HPDE6-E6E7 (cell line): Measurements from ENCODE around the gene FGF3.

ENCODE experiments used
- DNase-seq: peaks from one replicate; pipeline ENCODE4 v3.0.0; 2011; ENCODE audit warnings: missing footprints; ENCODE audit errors: extremely low spot score

FGF3 gene

DNA sequence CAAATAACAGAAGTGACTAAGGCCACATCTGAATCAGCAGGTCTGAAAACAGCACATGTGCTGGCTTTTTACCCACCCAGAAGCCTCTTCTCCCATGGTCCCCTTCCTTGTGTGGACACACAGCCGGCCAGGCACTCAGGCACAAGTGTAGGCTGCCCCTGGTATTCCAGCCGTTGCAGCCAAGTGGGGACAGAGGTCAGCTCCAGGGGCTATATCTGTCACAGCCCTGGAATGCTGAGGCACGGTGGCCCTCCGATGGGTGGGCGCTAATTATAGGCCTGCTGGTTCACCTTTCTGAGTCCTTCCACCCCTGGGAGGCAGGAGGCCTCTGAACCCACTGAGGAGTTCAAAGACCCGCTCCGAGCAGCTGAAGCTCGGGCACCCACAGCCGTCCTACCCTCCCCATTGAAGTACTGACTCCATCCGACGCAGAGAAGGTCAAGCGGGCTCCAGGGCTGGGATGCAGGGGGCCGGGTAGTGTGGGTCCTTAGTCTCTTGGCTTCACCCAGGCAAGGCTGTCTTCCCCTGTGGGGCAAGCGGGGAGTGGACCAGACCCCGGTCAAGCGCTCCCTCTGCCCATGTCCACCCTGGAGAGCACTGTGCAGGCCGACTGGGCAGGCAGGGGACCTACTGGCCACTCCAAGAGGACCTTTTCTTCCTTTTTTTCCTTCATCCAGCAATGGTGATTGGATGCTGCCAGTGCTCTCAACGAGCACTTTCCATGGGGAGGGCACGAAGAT lies 14.3 kb downstream of the FGF3 start:
- DNase-seq, result no peak

DNA sequence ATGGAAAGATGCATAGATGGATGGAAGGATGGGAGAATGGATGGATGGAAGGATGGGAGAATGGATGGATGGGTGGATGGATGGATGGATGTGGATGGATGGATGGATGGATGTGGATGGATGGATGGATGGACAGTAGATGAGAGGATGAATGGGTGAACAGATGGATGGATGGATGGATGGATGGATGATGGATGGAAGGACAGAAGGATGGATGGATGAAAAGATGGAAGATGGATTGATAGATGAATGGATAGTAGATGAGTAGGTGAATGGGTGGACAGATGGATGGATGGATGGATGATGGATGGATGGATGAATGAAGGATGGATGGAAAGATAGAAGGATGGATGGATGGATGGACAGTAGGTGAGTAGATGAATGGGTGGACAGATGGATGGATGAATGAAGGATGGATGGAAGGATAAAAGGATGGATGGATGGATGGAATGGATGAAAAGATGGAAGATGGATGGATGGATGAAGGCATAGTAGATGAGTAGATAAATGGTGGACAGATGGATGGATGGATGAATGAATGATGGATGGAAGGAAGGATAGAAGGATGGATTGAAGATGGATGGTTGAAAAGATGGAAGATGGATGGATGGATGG lies 15.5 kb downstream of the FGF3 start:
- no peak for DNase-seq

DNA sequence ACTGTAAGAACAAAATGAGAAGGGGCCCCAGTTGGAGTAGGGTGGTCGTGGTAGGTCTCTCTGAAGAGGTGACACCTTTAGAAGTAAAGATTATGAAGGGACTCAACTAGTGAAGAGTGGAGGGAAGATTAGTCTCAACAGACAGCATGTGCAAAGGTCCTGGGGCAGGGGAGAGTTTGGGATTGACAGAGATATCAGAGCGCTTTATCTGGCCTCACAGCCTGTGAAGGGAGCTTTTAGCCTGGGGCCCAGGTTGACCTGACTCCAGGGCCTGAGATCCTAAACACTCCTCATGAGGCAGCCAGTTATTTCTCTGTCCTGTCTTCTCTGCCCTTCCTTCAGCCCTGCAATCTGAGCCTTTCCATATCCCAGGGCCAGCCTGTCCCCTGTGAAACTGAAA lies 16.2 kb downstream of the FGF3 start:
- DNase-seq, result no peak

- no peak for DNase-seq
Measured at GRCh38 chr11:69802590-69802989, 16.6 kb downstream of the FGF3 start.

DNA sequence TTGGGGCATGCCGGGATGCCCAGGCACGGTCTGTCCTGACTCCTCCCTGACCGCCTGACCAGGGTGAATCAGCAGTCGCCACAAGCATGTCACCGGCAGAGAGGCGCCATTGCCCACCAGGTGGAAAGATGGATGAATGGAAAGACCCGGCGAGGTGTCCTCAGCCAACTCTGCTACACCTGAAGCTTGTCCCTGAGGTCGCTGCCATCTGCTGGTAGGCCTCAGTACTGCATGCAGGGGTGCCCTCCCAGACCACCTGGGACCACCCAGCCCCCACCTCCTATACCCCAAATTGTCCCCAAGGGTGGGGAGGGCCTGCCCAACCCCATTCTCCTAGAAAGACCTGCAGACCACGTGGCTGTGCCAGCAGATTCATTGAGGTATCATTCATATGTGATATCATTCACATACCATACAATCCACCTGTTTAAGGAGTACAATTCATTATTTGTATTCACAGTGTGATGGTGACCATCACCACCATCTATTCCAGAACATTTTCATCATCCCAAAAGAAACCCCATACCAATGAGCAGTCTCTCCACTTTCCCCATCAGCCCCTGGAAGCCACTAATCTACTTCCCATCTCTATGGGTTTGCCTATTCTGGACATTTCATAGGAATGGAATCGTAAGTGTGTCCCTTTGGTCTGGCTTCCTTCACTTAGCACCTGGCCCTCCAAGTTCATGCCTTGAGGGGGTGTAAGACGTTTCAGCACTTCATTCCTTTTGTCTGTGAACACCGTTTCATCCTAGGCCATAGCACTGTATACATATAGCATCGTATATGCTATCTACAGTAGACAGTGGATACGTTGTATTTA lies 17.5 kb downstream of the FGF3 start:
- no peak for DNase-seq

DNA sequence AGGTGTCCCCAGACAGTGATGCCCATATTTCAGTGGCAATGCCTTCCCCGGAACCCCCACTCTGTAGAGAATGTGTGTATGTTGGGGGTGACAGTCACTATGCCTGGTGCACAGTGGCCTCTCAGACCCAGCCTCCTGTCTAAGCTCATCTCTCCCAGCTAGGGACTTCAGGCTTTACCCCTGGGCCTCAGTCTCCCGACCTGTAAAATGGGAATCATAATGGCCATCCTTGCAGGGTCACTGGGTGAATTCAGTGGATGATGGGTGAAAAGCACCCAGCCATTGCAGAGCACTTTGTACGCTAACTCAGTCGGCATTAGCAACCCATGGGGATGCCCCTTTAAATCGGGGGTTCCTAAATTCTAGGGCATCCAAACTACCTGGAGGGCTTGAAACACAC lies 18.9 kb downstream of the FGF3 start:
- no peak for DNase-seq

DNA sequence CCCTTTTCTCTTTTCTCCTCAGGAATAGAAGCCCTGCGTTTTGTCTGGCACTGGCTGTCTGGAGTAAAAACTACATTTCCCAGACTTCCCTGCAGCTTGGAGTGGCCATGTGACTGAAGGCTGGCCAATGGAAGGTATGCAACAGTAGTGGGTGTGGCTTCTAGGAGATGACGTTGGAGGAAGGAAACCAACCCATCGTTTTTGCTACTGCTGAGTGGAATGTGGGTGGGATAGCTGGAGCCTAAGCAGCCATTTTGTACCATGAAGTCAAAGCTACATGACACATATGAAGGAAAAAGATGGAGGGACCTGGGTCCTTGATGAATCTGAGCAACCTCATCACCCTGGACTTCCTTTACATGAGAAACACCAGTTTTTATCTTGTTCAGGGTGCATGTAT lies 19.6 kb downstream of the FGF3 start:
- no peak for DNase-seq

- DNase-seq, result no peak
Measured at GRCh38 chr11:69799097-69799496, 20.1 kb downstream of the FGF3 start.

DNA sequence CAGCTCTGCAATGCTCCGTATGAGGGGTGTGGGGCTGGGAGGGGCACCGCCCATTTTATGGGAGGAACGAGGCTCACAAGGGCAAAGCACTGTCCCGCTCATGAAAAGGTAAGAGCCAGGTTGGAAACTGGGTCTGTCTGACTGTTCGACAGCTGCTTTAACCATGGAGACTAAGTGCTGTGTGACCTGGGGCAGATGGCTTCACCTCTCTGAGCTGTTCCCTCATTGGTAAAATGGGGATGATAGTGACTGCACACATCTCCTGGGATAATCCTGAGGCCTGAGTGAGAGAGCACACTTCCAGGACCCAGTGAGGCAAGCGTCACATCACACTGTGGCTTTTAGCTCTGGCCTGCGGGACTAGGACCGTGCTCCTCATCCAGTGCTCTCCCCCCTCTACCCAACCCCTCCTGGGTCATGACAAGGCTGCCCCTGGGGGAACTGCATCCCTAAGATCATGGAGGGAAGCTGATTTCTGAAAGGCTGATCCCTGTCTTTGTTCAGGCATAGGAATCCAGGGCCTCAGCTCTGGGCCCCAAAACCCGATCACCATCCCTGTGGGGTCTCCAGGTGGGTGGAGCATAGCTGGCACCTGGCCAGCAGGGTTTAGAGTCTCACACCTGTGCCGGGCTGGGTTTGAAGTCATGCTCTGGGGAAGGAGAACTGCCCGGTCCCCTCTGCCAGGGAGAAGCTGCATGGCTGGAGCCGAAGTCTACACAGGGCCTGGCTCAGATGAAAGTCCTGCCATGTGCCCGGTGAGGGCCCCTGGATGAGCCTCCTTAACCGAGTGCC lies 21.3 kb downstream of the FGF3 start:
- DNase-seq, result no peak

GRCh38 chr11:69797156-69797555 lies 22.1 kb downstream of the FGF3 start:
- no peak for DNase-seq

GRCh38 chr11:69796063-69796462 lies 23.2 kb downstream of the FGF3 start:
- DNase-seq, result no peak

- no peak for DNase-seq
Measured at GRCh38 chr11:69791276-69792180, 27.7 kb downstream of the FGF3 start.

DNA sequence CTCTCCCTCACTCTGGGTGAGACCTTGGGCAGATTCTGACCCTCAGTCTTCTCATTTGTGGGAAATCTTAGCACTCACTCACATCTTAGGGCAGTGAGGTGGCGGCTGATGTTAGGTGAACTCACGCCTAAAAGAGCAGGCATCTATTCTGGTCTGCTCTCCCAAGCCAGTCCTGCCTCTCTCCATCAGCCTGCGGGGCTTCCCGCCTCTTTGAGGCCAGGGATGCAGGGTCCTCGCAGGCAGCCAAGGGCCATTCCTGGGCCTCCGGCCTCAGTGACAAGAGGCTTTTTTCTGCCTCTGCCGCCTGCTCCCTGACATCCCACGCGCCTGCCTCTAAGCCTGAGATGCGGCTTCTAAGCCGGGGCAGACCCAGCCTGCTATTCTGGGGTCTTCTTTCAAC lies 30.3 kb downstream of the FGF3 start:
- DNase-seq, result no peak

- no peak for DNase-seq
Measured at GRCh38 chr11:69787906-69788305, 31.3 kb downstream of the FGF3 start.

DNA sequence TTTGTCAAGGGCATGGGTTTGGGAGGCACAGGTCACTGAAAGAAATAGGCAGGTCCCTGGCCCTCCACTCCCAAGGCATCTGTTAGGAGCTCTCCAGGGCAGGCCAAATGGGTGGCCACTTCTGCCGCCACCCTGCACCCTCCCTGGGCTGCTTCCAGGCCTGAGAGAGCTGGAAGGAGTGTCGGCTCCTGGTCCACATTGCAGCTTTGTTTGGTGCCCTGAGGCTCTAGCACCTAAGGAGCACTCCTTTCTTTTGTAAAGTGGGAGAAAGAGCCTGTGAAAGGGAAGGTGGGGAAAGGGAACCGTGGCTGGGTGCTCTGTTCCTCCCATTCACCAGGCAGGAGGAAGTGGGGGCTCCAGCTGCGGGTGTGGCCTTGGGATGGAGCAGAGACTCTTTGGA lies 31.8 kb downstream of the FGF3 start:
- no peak for DNase-seq

DNA sequence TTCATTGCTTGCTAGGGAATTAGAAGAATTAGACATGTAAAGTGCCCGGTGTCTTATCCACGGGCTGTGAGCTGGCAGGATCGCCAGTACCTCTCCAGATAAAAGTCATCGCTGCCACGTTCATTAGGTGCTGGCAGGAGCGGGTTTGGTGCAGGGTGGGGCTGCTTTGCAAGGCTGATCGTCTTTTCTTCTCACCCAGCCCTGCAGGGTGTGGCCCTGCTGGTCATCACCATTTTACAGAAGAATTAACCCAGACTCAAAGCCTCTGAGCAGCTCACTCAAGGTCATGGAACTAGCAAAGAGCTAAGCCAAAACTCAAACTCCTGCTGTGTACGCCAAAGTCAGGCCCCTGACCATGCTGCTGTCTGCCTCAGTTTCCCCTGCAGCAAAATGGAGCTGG lies 38.0 kb downstream of the FGF3 start:
- DNase-seq, result no peak

- no peak for DNase-seq
Measured at GRCh38 chr11:69778373-69778772, 40.8 kb downstream of the FGF3 start.

- no peak for DNase-seq
Measured at GRCh38 chr11:69775163-69775755, 44.0 kb downstream of the FGF3 start, which contains the start of gene FGF4. Gene FGF4, minus strand, starts transcription at chr11:69775341. Its CDS starts 257 bp downstream, at chr11:69775084.

DNA sequence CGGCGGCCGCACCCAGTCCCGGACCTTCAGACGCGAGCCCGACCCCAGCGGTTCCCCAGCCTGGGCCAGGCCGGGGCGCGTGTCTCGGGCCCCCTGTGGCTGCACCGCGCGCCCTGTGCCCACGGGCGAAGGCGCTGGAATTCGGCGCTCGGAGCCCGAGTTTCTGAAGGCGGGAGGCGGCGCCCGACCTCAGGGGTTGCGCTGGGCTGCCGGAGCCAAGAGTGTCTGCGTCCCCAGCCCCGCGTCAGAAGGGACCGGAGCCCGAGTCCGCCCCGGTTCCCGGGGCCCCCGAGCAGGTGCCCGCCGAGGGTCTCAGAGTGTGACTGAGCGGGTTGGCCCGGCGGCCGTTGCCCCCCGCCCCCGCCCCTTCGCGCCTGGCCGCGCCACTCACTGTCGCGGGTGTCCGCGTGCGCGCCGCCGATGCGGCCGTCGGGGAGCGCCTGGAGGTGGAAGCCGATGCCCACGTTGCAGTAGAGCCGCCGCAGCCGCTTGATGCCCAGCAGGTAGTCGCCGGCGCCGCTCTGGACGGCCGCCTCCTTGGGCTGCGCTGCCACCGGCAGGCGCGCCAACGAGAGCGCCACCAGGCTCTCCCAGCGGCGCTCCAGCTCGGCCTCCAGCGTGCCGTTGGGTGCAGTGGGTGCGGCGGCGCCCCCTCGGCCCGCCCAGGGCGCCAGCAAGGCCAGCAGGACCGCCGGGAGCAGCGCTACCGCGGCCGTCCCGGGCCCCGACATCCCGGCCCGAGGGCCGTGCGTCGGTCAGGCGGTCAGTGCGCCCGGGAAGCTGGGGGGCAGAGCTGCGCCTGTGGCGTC lies 44.7 kb downstream of the FGF3 start:
- no peak for DNase-seq
